ENCODE data around the gene PLEKHG5.
"Not testable (repeated sequence)": the region's sequence is repeated elsewhere in the genome, so short reads cannot be mapped to it uniquely, and the experiment has no call there.

PLEKHG5 gene

GRCh38 chr1:6447818-6448748, 43.4 kb downstream of the PLEKHG5 start:
- no peak for DNase-seq (ENCODE audit: low read depth in 2 of 3, low spot score in 1 of 3)

- DNase-seq (ENCODE audit: low read depth in 2 of 3, low spot score in 1 of 3), result no peak
These were observed 44.2 kb downstream of the PLEKHG5 start for GRCh38 chr1:6447016-6447817.

- DNase-seq (ENCODE audit: low read depth in 2 of 3, low spot score in 1 of 3), result no peak
These were observed 44.8 kb downstream of the PLEKHG5 start for GRCh38 chr1:6446665-6447015.

- DNase-seq (ENCODE audit: low read depth in 2 of 3, low spot score in 1 of 3), result not testable (repeated sequence)
These were observed 45.5 kb downstream of the PLEKHG5 start for GRCh38 chr1:6445929-6446328.

GRCh38 chr1:6445062-6445763, 46.3 kb downstream of the PLEKHG5 start:
- no peak for DNase-seq (ENCODE audit: low read depth in 2 of 3, low spot score in 1 of 3)

- no peak for DNase-seq (ENCODE audit: low read depth in 2 of 3, low spot score in 1 of 3)
These were observed 47.1 kb downstream of the PLEKHG5 start for GRCh38 chr1:6444377-6444776.

- DNase-seq (ENCODE audit: low read depth in 2 of 3, low spot score in 1 of 3), result no peak
These were observed 47.9 kb downstream of the PLEKHG5 start for GRCh38 chr1:6443339-6444115.

GRCh38 chr1:6441586-6441985, 49.9 kb downstream of the PLEKHG5 start:
- no peak for DNase-seq (ENCODE audit: low read depth in 2 of 3, low spot score in 1 of 3)

GRCh38 chr1:6440198-6441126, 51.0 kb downstream of the PLEKHG5 start:
- DNase-seq (ENCODE audit: low read depth in 2 of 3, low spot score in 1 of 3), result peak; percentile 55 to 69 (median 56)

- peak; percentile 50 to 78 (median 61) for DNase-seq (ENCODE audit: low read depth in 2 of 3, low spot score in 1 of 3)
These were observed 53.4 kb downstream of the PLEKHG5 start for GRCh38 chr1:6438047-6438525.

GRCh38 chr1:6437012-6437700, 54.3 kb downstream of the PLEKHG5 start:
- not testable (repeated sequence) for DNase-seq (ENCODE audit: low read depth in 2 of 3, low spot score in 1 of 3)

- DNase-seq (ENCODE audit: low read depth in 2 of 3, low spot score in 1 of 3), result not testable (repeated sequence)
These were observed 55.2 kb downstream of the PLEKHG5 start for GRCh38 chr1:6436277-6436676.

GRCh38 chr1:6435547-6435946, 55.9 kb downstream of the PLEKHG5 start:
- no peak for DNase-seq (ENCODE audit: low read depth in 2 of 3, low spot score in 1 of 3)

- DNase-seq (ENCODE audit: low read depth in 2 of 3, low spot score in 1 of 3), result no peak
These were observed 56.3 kb downstream of the PLEKHG5 start for GRCh38 chr1:6435129-6435528.

GRCh38 chr1:6434186-6434585, 57.3 kb downstream of the PLEKHG5 start:
- DNase-seq (ENCODE audit: low read depth in 2 of 3, low spot score in 1 of 3), result no peak

GRCh38 chr1:6431645-6432579, 59.6 kb downstream of the PLEKHG5 start:
- DNase-seq (ENCODE audit: low read depth in 2 of 3, low spot score in 1 of 3), result not testable (repeated sequence)

- DNase-seq (ENCODE audit: low read depth in 2 of 3, low spot score in 1 of 3), result not testable (repeated sequence)
These were observed 61.6 kb downstream of the PLEKHG5 start for GRCh38 chr1:6429660-6430411.
